HG02981 (cell line): ENCODE measurements around the gene STARD7.
A peak's percentile ranks its signal among the peaks of the same experiment; 100 is the strongest.
"Not testable (repeated sequence)": the region's sequence is repeated elsewhere in the genome, so short reads cannot be mapped to it uniquely, and the experiment has no call there.

Experiments used
- ATAC-seq: cut with Tn5 transposase; IDR thresholded peaks from one replicate; pipeline ENCODE4 v1.9.1; 2021; ENCODE audit warnings: mild to moderate bottlenecking, moderate library complexity; ENCODE audit not compliant: unreplicated experiment

STARD7 gene

DNA sequence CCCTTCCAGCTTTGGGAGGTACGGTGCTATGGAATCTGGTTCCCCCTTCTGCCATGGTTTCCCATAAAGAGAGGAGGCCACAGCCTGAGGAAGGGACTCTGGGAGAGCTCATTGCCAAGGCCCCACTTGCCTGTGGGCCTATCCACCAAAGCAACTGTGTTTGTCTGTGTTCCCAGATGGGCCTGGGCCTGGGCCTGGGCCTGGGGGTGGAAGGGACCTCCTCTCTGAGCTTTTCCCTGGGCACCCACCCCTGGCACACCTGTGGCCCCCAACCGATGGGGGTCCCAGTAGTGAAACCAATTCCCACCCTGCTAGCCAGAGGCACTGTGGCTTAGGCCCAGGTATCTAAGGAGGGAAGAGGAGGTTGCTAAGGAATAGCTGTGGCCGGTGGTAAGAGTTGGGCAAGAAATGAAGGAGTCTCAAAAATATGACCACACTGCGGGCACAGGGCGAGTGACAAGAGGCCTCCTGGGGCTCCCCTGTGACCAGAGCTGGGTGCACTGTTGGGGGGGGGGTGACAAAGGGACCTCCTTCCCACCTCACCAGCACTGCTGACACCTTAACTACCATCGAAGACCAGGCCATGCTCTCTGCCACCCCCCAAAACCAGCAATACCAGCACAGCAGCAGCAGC lies 58.5 kb downstream of the STARD7 start:
- ATAC-seq, result no peak

- peak; percentile 36 for ATAC-seq
Measured at GRCh38 chr2:96148410-96149217, 60.0 kb downstream of the STARD7 start.

DNA sequence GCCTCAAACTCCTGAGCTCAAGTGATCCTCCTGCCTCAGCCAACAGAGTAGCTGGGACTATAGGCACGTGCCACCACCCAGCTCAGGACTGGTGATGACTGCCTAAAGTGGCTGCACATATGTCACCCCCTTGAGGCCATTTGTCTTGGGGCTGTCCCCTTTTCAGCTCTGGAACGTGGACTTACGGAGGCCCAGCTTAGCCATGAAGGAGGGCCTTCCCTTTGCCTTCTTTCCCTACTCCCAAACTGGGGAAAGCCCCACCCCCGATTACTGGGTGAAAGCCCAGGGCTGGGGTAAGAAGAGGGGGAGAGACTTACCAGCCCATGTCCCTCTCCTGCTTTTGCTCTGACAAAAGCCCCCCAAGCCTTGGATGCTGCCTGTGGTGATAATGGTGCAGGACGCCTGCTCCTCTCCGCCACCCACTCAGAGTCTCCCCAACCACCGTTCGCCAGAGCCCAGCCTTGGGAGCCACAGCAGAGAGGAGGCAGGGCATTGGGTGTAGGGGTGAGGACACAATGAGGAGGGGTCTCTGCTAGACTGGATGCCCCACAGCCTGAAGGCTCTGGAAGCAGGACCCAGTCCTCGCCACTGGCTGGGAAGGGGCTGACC lies 60.9 kb downstream of the STARD7 start:
- no peak for ATAC-seq

GRCh38 chr2:96146881-96147592 lies 61.6 kb downstream of the STARD7 start:
- no peak for ATAC-seq

- ATAC-seq, result peak; percentile 26
Measured at GRCh38 chr2:96146153-96146880, 62.3 kb downstream of the STARD7 start.

DNA sequence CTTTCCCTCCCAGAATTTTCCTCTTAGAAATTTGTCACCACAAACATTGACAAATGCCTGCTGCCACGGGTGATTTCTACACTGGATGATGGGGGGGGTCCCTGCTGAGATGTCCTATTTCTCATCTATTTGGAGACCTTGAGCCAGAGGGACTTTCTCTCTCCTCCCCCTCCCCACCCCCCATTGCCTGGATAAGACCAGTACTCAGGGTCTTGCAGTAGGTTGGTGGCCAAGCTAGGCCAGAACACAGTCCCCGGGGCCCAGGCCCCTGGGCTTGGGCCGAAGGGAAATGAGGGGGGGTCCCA lies 62.8 kb downstream of the STARD7 start:
- ATAC-seq, result no peak

DNA sequence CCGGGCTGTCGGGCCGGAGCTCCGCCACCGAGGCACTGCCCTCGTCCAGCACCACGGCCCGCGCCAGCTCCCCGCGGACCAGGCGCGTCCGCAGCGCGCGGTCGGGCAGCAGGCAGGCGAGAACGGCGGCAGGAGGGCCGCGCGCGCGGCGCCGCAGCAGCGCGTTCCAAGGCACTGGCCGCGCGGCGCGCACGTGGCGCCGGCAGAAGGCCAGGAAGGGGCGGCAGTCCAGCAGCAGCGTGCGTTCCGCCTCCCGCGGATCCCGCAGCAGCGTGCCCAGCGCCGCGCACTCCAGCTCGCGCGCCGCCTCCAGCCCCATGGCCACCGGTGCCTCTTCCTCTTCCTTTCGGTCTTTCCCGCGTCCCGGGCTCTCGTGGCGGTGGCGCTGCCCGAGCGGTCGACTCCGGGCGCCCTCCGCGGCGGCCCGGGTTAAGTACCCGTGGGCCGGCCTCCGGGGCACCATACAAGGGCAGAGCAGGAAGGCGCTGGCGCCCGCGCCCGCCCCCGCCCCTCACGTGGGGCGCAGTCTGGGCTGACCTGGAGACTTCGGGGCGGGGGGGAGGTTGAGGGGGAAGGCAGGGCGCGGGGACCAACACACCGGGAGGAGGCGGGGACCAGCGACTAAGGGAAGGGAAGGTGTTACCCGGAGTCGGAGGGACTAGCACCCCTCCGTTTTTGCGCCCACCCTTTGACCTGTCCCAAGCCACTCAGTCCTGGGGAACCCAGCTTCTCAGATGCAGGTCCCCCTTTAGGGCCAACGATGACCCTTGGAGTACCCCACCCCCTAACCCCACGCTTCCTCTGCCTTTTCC lies 63.4 kb downstream of the STARD7 start, which contains the start of gene DUSP2:
Gene DUSP2 (minus strand): TSS at position 405 of the 812 bp plus-strand sequence. CDS start 86 bp downstream, at position 319.
- ATAC-seq, result peak; percentile 57

GRCh38 chr2:96144481-96145035 lies 64.1 kb downstream of the STARD7 start:
- peak; percentile 3 for ATAC-seq

- ATAC-seq, result no peak
Measured at GRCh38 chr2:96143848-96144480, 64.7 kb downstream of the STARD7 start.

GRCh38 chr2:96143231-96143847 lies 65.3 kb downstream of the STARD7 start:
- ATAC-seq, result no peak

- no peak for ATAC-seq
Measured at GRCh38 chr2:96142217-96143113, 66.2 kb downstream of the STARD7 start.

GRCh38 chr2:96141624-96141967 lies 67.0 kb downstream of the STARD7 start:
- not testable (repeated sequence) for ATAC-seq

DNA sequence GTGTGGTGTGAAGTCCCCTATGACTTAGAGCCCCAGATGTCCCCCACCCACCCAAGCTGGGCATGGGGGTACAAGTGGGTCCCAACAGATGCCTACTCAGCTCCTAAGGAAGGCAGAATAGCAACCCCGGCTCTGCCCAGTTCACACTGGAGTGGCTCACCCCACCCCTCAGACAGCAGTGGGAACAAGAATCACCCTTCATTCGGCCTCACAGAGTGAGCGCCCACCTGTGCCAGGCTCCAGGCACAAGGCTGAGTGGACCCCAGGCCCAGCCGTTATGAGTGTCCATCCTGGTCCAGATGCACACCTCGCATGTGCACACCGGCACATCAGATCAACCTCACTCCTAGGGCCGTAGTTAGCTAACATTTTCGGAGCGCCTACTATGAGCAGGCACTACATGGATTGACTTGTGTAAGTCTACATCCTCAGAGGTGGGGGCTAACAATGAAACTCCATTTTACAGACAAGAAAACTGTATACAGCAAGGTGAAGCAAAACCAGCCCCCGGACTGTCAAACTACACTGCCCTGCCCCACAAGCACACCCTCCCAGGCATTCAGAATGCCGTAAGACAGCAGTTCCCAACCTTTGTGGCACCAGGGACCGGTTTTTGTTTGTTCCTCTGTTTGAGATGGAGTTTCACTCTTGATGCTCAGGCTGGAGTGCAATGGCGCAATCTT lies 67.5 kb downstream of the STARD7 start:
- ATAC-seq, result no peak

- ATAC-seq, result no peak
Measured at GRCh38 chr2:96139181-96139758, 69.4 kb downstream of the STARD7 start.

- ATAC-seq, result peak; percentile 33
Measured at GRCh38 chr2:96138179-96139145, 70.2 kb downstream of the STARD7 start, which contains the start of gene ASTL. ASTL (minus strand) TSS chr2:96138502; CDS start chr2:96138436, 66 bp downstream.
